Measurements from ENCODE around the gene PLXNA4. TPM values are rescaled to one million over a fixed set of nuclear protein-coding genes. Genes with fewer than 3 reads are reported as not detected.

Gene PLXNA4
- total and polyA plus RNA-seq, 9 of the 15 experiments (the other 6 are each of a cell fraction or from before 2014, with no cell fraction given), result under 0.01 to 0.09 TPM; not detected in 7

DNA sequence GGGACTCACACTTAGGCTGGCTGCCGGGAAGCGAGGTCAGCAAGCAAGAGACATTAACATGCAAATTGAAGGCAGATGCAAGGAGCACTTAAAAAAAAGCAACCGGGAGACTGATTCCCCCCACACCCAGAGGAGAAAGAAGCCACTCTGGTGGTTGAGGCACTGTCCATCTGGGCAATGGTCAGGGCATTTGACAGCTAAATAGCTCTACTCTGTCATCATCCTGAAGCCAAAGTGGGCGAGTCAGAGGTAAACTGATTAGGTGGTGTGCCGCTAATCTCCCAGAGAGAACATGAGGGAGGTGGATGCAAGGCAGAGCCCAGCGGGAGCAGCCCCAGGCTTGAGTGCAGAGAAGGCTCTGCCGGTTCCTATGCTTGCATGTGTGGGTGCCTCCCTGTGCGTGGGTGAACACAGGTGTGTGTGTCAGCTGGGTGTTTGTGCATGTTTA is 100.6 kb downstream of the PLXNA4 start:
- no peaks in the 10 kb centered on the region for H3K9me1 ChIP-seq (ENCODE audit: control insufficient read depth, insufficient read depth, low read length)
- H3K27me3 ChIP-seq (ENCODE audit: control insufficient read depth in 2 of 2, insufficient read depth in 2 of 2, low read length in 2 of 2), result peaks cover 9 to 23% of the 10 kb centered on the region in 2 experiments; a peak in 4 of 5 replicates
- intact Hi-C loops (cut with micrococcal nuclease) (no loop called here), in situ Hi-C loops (cut with MboI) (no loop called here)
- no peak overlapping the region for H3K9ac ChIP-seq (ENCODE audit: insufficient read depth in 1 of 2, low read depth in 2 of 2, low read length in 2 of 2)
- no peak overlapping the region for H2AFZ ChIP-seq (ENCODE audit: low read depth, low read length)
- no peak overlapping the region for H3K4me2 ChIP-seq (ENCODE audit: insufficient read depth, low read length)
- ATAC-seq (no peak), DNase-seq (ENCODE audit: extremely low read depth in 1 of 4, low spot score in 3 of 4) (no peak), FAIRE-seq (no peak)
- H3K36me3 ChIP-seq (ENCODE audit: control insufficient read depth, insufficient read depth, low read length), result no peaks in the 10 kb centered on the region
- H3K9me3 ChIP-seq (replicated peaks; ENCODE audit: control insufficient read depth, insufficient read depth, low read depth, low read length), result no peaks in the 10 kb centered on the region
- TF ChIP-seq HCFC1 (IDR thresholded peaks at IDR 0.05; ENCODE audit: low read depth, low read length) (no peak), ZFPM2 (CRISPR knock-in tag; IDR thresholded peaks at IDR 0.05) (no peak), GTF2E2 (tag; IDR thresholded peaks at IDR 0.05) (no peak), NCOA2 (IDR thresholded peaks at IDR 0.05; ENCODE audit: partially characterized antibody in 2 of 2) (no peak), ZNF175 (CRISPR knock-in tag; IDR thresholded peaks at IDR 0.05; ENCODE audit: low read depth) (no peak), ZBTB2 (IDR thresholded peaks at IDR 0.05) (no peak), NCOA1 (IDR thresholded peaks at IDR 0.05; ENCODE audit: low read depth) (no peak), ARNT (IDR thresholded peaks at IDR 0.05) (no peak), NEUROD1 (IDR thresholded peaks at IDR 0.05; ENCODE audit: borderline replicate concordance, low read depth, low read length, partially characterized antibody) (no peak), KLF16 (IDR thresholded peaks at IDR 0.05) (no peak), CBX8 (IDR thresholded peaks at IDR 0.05; ENCODE audit: borderline replicate concordance, extremely low read depth, low read depth, low read length, poor library complexity, severe bottlenecking) (no peak), CEBPG (CRISPR knock-in tag; IDR thresholded peaks at IDR 0.05) (no peak), CEBPG (tag; conservative IDR thresholded peaks at IDR 0.05 in 1 of 2, IDR thresholded peaks at IDR 0.05 in 1 of 2) (no peak), SMARCC2 (IDR thresholded peaks at IDR 0.05; ENCODE audit: low read depth) (no peak)
- TF ChIP-seq, protein P1, sequence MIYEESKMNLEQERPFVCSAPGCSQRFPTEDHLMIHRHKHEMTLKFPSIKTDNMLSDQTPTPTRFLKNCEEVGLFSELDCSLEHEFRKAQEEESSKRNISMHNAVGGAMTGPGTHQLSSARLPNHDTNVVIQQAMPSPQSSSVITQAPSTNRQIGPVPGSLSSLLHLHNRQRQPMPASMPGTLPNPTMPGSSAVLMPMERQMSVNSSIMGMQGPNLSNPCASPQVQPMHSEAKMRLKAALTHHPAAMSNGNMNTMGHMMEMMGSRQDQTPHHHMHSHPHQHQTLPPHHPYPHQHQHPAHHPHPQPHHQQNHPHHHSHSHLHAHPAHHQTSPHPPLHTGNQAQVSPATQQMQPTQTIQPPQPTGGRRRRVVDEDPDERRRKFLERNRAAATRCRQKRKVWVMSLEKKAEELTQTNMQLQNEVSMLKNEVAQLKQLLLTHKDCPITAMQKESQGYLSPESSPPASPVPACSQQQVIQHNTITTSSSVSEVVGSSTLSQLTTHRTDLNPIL (CRISPR knock-in tag; IDR thresholded peaks at IDR 0.05), result no peak
- ChIA-PET CTCF (ENCODE audit: low intra/inter-chr PET ratio) (no interaction called here), POLR2A (no interaction called here)
- 0% methylated on average over 8 of the region's 8 CpGs for WGBS (ENCODE audit: insufficient coverage, low coverage, missing lambda C conversion rate)
- no peak overlapping the region for H3K27ac ChIP-seq (ENCODE audit: extremely low read depth, low read depth, low read length)
- H3K4me3 ChIP-seq, result no peak overlapping the region
- H3K4me1 ChIP-seq (replicated peaks in 1 of 2; ENCODE audit: control insufficient read depth in 2 of 2, insufficient read depth in 2 of 2, low read length in 2 of 2), result no peaks in the 10 kb centered on the region
- no peaks in the 10 kb centered on the region for H3K79me2 ChIP-seq (ENCODE audit: control insufficient read depth, insufficient read depth, low read length)
- 0 out of 2 replicates have a peak, but pooled peaks cover under 1% of the 10 kb centered on the region for H4K20me1 ChIP-seq (replicated peaks; ENCODE audit: control insufficient read depth, insufficient read depth, low read length)
- BruUV-seq (replicated peaks), result no TSS peak
